PC-9 (cell line): ENCODE measurements around the gene TNFRSF12A. TPM values are rescaled to one million over a fixed set of nuclear protein-coding genes. Genes with fewer than 3 reads are reported as not detected.

ENCODE experiments used
- BruUV-seq: library from RNA; stranded (reverse); fragments of 400-500 nt; replicated peaks from 2 replicates; lab custom pipeline; 2021; lab: Mats Ljungman, UMichigan
- CTCF ChIA-PET: fragments of 300-600 bp; sonication (Branson Sonifier 250); formaldehyde crosslinking; loops from one replicate; lab custom pipeline; 2022; ENCODE audit warnings: antibody characterized with exemption; lab: Charles Lee
- POLR2A ChIA-PET: fragments of 300-600 bp; sonication (Branson Sonifier 250); formaldehyde crosslinking; loops from one replicate; lab custom pipeline; 2022; ENCODE audit warnings: antibody characterized with exemption; ENCODE audit not compliant: unreplicated experiment; lab: Charles Lee
- DNase-seq, 2 experiments: peaks; one replicate each; pipeline versions ENCODE4 v3.0.0 to v3.0.0-alpha.2; 2015 to 2022; ENCODE audit warnings: mixed read lengths in 1 of 2
- H2AFZ ChIP-seq: fragments of 200-600 bp; sonication (generic); 2 replicates; pipeline ENCODE4 v1.8.1; 2017; ENCODE audit warnings: antibody characterized with exemption
- H3F3A ChIP-seq: fragments of 200-600 bp; sonication (generic); 2 replicates; pipeline ENCODE4 v1.8.1; 2017; ENCODE audit warnings: antibody characterized with exemption, mild to moderate bottlenecking, low read depth; ENCODE audit not compliant: insufficient read depth
- H3K27ac ChIP-seq: fragments of 200-600 bp; sonication (generic); 2 replicates; pipeline ENCODE4 v1.6.1; 2016; ENCODE audit warnings: mixed run types
- H3K27me3 ChIP-seq: fragments of 200-600 bp; sonication (generic); 2 replicates; pipeline ENCODE4 v1.6.1; 2016; ENCODE audit warnings: low read depth, mixed run types; ENCODE audit not compliant: insufficient read depth
- H3K36me3 ChIP-seq: fragments of 200-600 bp; sonication (generic); 2 replicates; pipeline ENCODE4 v1.6.1; 2016; ENCODE audit warnings: low read depth, mixed run types
- H3K4me1 ChIP-seq: fragments of 200-600 bp; sonication (generic); replicated peaks from 2 replicates; pipeline ENCODE4 v1.6.1; 2016; ENCODE audit warnings: mixed run types; ENCODE audit not compliant: insufficient read depth
- H3K4me2 ChIP-seq: fragments of 200-600 bp; sonication (generic); 2 replicates; pipeline ENCODE4 v1.6.1; 2017; ENCODE audit warnings: mixed run types
- H3K4me3 ChIP-seq: fragments of 200-600 bp; sonication (generic); 2 replicates; pipeline ENCODE4 v1.6.1; 2016; ENCODE audit warnings: mixed run types
- H3K79me2 ChIP-seq: fragments of 200-600 bp; sonication (generic); 2 replicates; pipeline ENCODE4 v1.6.1; 2017; ENCODE audit warnings: low read depth, mixed run types
- H3K9me2 ChIP-seq: fragments of 200-600 bp; sonication (generic); 2 replicates; pipeline ENCODE4 v1.8.1; 2017; ENCODE audit warnings: mild to moderate bottlenecking; ENCODE audit not compliant: insufficient read depth
- H3K9me3 ChIP-seq: fragments of 200-600 bp; sonication (generic); 2 replicates; pipeline ENCODE4 v1.8.1; 2016; ENCODE audit warnings: low read depth; ENCODE audit not compliant: insufficient read depth
- H4K20me1 ChIP-seq: fragments of 200-600 bp; sonication (generic); 2 replicates; pipeline ENCODE4 v1.8.1; 2017; ENCODE audit not compliant: insufficient read depth
- CTCF ChIP-seq: fragments of 200-600 bp; sonication (generic); conservative IDR thresholded peaks from 2 replicates; pipeline ENCODE4 v1.6.1; 2017; ENCODE audit warnings: mixed run types, antibody characterized with exemption, mild to moderate bottlenecking, moderate library complexity
- EZH2 ChIP-seq: fragments of 200-600 bp; sonication (generic); IDR thresholded peaks from 2 replicates; pipeline ENCODE4 v1.8.0; 2017; ENCODE audit warnings: antibody characterized with exemption, low read depth
- intact Hi-C: fragments of 100-400 bp; cut with micrococcal nuclease; formaldehyde crosslinking; loops from one replicate; pipeline ENCODE4 v1.10.0; 2022; ENCODE audit not compliant: unreplicated experiment
- total RNA-seq: library from RNA; stranded (reverse); gene quantifications from 2 replicates; pipeline ENCODE4 v1.2.3, GENCODE V29; 2021

Gene TNFRSF12A
- total RNA-seq, 1 experiment from 2014 or later = 226 TPM

GRCh38 chr16:3057181-3058138, 37.3 kb downstream of the TNFRSF12A start:
- CTCF ChIA-PET = interaction anchor here (0.7 to 1.2 kb wide), 3 partner anchors 30 to 69 kb away, joined by 3 read pairs; no protein-coding TSS in a partner anchor
- TSS peak; percentile 22 for BruUV-seq
- Histone ChIP-seq H3K4me2 (peak overlapping the region; percentile 82), H3K4me3 (no peak overlapping the region), H3K9me2 (no peaks in the 10 kb centered on the region), H3K79me2 (no peaks in the 10 kb centered on the region), H3K9me3 (no peaks in the 10 kb centered on the region), H4K20me1 (no peaks in the 10 kb centered on the region), H3F3A (peaks cover 8% of the 10 kb centered on the region; the same call in 1 of the 2 replicates), H2AFZ (no peak overlapping the region), H3K27me3 (no peaks in the 10 kb centered on the region), H3K27ac (no peak overlapping the region), H3K4me1 (peaks cover 10% of the 10 kb centered on the region; the same call in 1 of the 2 replicates), H3K36me3 (no peaks in the 10 kb centered on the region)
- intact Hi-C loops = loop anchor here (1.0 to 5.0 kb wide), 3 partner anchors 21 to 110 kb away; partner anchors contain the start of gene BICDL2
- TF ChIP-seq CTCF (no peak), EZH2 (no peak)
- DNase-seq = no peak
- POLR2A ChIA-PET = interaction anchor here (0.7 to 0.8 kb wide), 2 partner anchors 30 to 131 kb away, joined by 6 to 7 read pairs; partner anchors contain the start of gene OR1F1

GRCh38 chr16:3058139-3059030, 38.2 kb downstream of the TNFRSF12A start:
- TF ChIP-seq CTCF (no peak), EZH2 (no peak)
- peak overlapping the region; percentile 98 for H2AFZ ChIP-seq
- peak in 1 of 2 experiments; percentile 45 for DNase-seq
- H3K4me1 ChIP-seq = peaks cover 10% of the 10 kb centered on the region; the same call in 1 of the 2 replicates
- peaks cover 8% of the 10 kb centered on the region; the same call in 1 of the 2 replicates for H3F3A ChIP-seq
- peak overlapping the region; percentile 88 for H3K4me3 ChIP-seq
- CTCF ChIA-PET = interaction anchor here (0.6 to 2.2 kb wide), 11 partner anchors 13 to 303 kb away, joined by 3 to 13 read pairs (median 3); partner anchors contain the start of gene ZNF205
- intact Hi-C loops = loop anchor here (1.0 to 5.0 kb wide), 7 partner anchors 22 to 109 kb away; partner anchors contain the start of genes BICDL2 and ZNF205
- H3K9me3 ChIP-seq = no peaks in the 10 kb centered on the region
- H3K4me2 ChIP-seq = peak overlapping the region; percentile 82
- H3K27me3 ChIP-seq = no peaks in the 10 kb centered on the region
- no peaks in the 10 kb centered on the region for H3K9me2 ChIP-seq
- no peaks in the 10 kb centered on the region for H3K36me3 ChIP-seq
- H4K20me1 ChIP-seq = no peaks in the 10 kb centered on the region
- no peaks in the 10 kb centered on the region for H3K79me2 ChIP-seq
- no TSS peak for BruUV-seq
- POLR2A ChIA-PET = interaction anchor here (0.6 to 0.8 kb wide), 3 partner anchors 31 to 130 kb away, joined by 3 to 7 read pairs (median 6); partner anchors contain the start of gene OR1F1
- H3K27ac ChIP-seq = no peak overlapping the region
